ENCODE data around the gene C2orf68. TPM values are rescaled to one million over a fixed set of nuclear protein-coding genes. Genes with fewer than 3 reads are reported as not detected.

Gene C2orf68
- total RNA-seq, 1 experiment from 2014 or later: 26.6 TPM

GRCh38 chr2:85611217-85611704, 605 bp downstream of the C2orf68 start:
- Histone ChIP-seq H3K27ac (ENCODE audit: low read length) (peak overlapping the region; percentile 48), H3K4me1 (ENCODE audit: insufficient read depth, low read length) (peaks cover 9% of the 10 kb centered on the region), H2AFZ (ENCODE audit: low read length) (peak overlapping the region; percentile 95), H3K4me2 (ENCODE audit: low read length) (peak overlapping the region; percentile 98), H4K20me1 (ENCODE audit: low read length) (no peaks in the 10 kb centered on the region), H3K9ac (ENCODE audit: low read length) (peak overlapping the region; percentile 89), H3K36me3 (ENCODE audit: low read depth, low read length) (peaks cover 5% of the 10 kb centered on the region; the same call in 1 of the 2 replicates), H3K27me3 (ENCODE audit: low read length) (no peaks in the 10 kb centered on the region), H3K4me3 (ENCODE audit: low read length) (peak overlapping the region; percentile 86), H3K9me2 (replicated peaks; ENCODE audit: low read length) (no peaks in the 10 kb centered on the region), H3K9me3 (ENCODE audit: low read length) (no peaks in the 10 kb centered on the region), H3K79me2 (ENCODE audit: low read length) (peaks cover 37% of the 10 kb centered on the region), H3F3A (ENCODE audit: low read length, unreplicated experiment) (no peaks in the 10 kb centered on the region)
- ChIA-PET CTCF (no interaction called here), POLR2A (ENCODE audit: unreplicated experiment) (interaction anchor here (0.6 to 1.3 kb wide), 3 partner anchors 16 to 635 kb away, joined by 4 to 11 read pairs (median 11); partner anchors contain the start of gene RNF181)
- intact Hi-C loops (cut with micrococcal nuclease): loop anchor here (1.0 to 5.0 kb wide), 2 partner anchors 9 to 496 kb away; partner anchors contain the start of genes POLR1A, PTCD3 and TMEM150A
- no peak for TF ChIP-seq EZH2phosphoT487 (IDR thresholded peaks at IDR 0.05; ENCODE audit: borderline replicate concordance, low read length)
- no peak for TF ChIP-seq EZH2 (IDR thresholded peaks at IDR 0.05; ENCODE audit: low read length, unreplicated experiment)
- no peak for TF ChIP-seq CTCF (conservative IDR thresholded peaks at IDR 0.05; ENCODE audit: low read depth, low read length)
- no peak for DNase-seq
- peak; percentile 40 for ATAC-seq
- BruUV-seq (replicated peaks): TSS peak; percentile 33

GRCh38 chr2:85607268-85608215, 4.3 kb downstream of the C2orf68 start:
- H3K79me2 ChIP-seq (ENCODE audit: low read length): peaks cover 34% of the 10 kb centered on the region
- H3K36me3 ChIP-seq (ENCODE audit: low read depth, low read length): peaks cover 5% of the 10 kb centered on the region; the same call in 1 of the 2 replicates
- no peak overlapping the region for H3K4me2 ChIP-seq (ENCODE audit: low read length)
- DNase-seq: no peak
- peaks cover 13% of the 10 kb centered on the region for H3K4me1 ChIP-seq (ENCODE audit: insufficient read depth, low read length)
- H4K20me1 ChIP-seq (ENCODE audit: low read length): no peaks in the 10 kb centered on the region
- BruUV-seq (replicated peaks): no TSS peak
- intact Hi-C loops (cut with micrococcal nuclease): no loop called here
- TF ChIP-seq EZH2 (IDR thresholded peaks at IDR 0.05; ENCODE audit: low read length, unreplicated experiment) (no peak), CTCF (conservative IDR thresholded peaks at IDR 0.05; ENCODE audit: low read depth, low read length) (no peak), EZH2phosphoT487 (IDR thresholded peaks at IDR 0.05; ENCODE audit: borderline replicate concordance, low read length) (no peak)
- H3K27me3 ChIP-seq (ENCODE audit: low read length): no peaks in the 10 kb centered on the region
- H2AFZ ChIP-seq (ENCODE audit: low read length): no peak overlapping the region
- ATAC-seq: no peak
- H3K9ac ChIP-seq (ENCODE audit: low read length): no peak overlapping the region
- no peaks in the 10 kb centered on the region for H3K9me2 ChIP-seq (replicated peaks; ENCODE audit: low read length)
- POLR2A ChIA-PET (ENCODE audit: unreplicated experiment): no interaction called here
- H3F3A ChIP-seq (ENCODE audit: low read length, unreplicated experiment): no peaks in the 10 kb centered on the region
- no peaks in the 10 kb centered on the region for H3K9me3 ChIP-seq (ENCODE audit: low read length)
- H3K27ac ChIP-seq (ENCODE audit: low read length): no peak overlapping the region
- CTCF ChIA-PET: no interaction called here
- no peak overlapping the region for H3K4me3 ChIP-seq (ENCODE audit: low read length)
